GM12878 (cell line): ENCODE results near the gene ALG8. TPM values are rescaled to one million over a fixed set of nuclear protein-coding genes. Genes with fewer than 3 reads are reported as not detected.

ENCODE experiments used
- ATAC-seq: fragments of 200-7000 bp; cut with Tn5 transposase; 3 replicates; pipeline ENCODE4 v1.9.1; 2020; ENCODE audit warnings: mild to moderate bottlenecking, moderate library complexity
- BruUV-seq: library from RNA; stranded (reverse); fragments of 400-500 nt; replicated peaks from 2 replicates; lab custom pipeline; 2021; lab: Mats Ljungman, UMichigan
- CTCF ChIA-PET: fragments of 300-600 bp; sonication (Branson Sonifier 250); formaldehyde crosslinking; extraction: SDS; loops from one replicate; lab custom pipeline; 2021; ENCODE audit warnings: inconsistent platforms; lab: Yijun Ruan, JAX
- POLR2A ChIA-PET: fragments of 350-600 bp; formaldehyde crosslinking; extraction: SDS; loops from one replicate; lab custom pipeline; 2021; ENCODE audit warnings: inconsistent platforms; lab: Charles Lee
- RAD21 ChIA-PET: fragments of 300-600 bp; sonication (Branson Sonifier 250); formaldehyde crosslinking; loops from one replicate; lab custom pipeline; 2023; ENCODE audit warnings: antibody characterized with exemption; ENCODE audit not compliant: unreplicated experiment; lab: Charles Lee
- SMC1A ChIA-PET: fragments of 300-600 bp; sonication (Branson Sonifier 250); formaldehyde crosslinking; loops from one replicate; lab custom pipeline; 2023; ENCODE audit not compliant: unreplicated experiment, uncharacterized antibody; lab: Charles Lee
- DNase-seq: peaks from one replicate; pipeline ENCODE4 v3.0.0-alpha.2; 2011; ENCODE audit warnings: low read depth, low spot score
- FAIRE-seq: peaks from 3 replicates; lab custom pipeline; 2011; peaks lifted over from hg19 to GRCh38; lab: Jason Lieb, UNC
- H2AFZ ChIP-seq: 2 replicates; pipeline ENCODE4 v1.6.0; 2011; ENCODE audit warnings: low read depth, low read length, control low read depth; ENCODE audit not compliant: control insufficient read depth
- H3K27ac ChIP-seq: 2 replicates; pipeline ENCODE4 v1.5.1; 2011; ENCODE audit warnings: control low read depth; ENCODE audit not compliant: control insufficient read depth, insufficient read depth
- H3K27me3 ChIP-seq, 2 experiments: replicated peaks in 1 of 2; 2 replicates each; pipeline versions ENCODE4 v1.6.0 to v1.6.1; 2011; ENCODE audit warnings: low read length in 1 of 2; ENCODE audit not compliant: control insufficient read depth in 2 of 2, insufficient read depth in 2 of 2
- H3K36me3 ChIP-seq, 2 experiments: 2 replicates each; pipeline ENCODE4 v1.5.1; 2011; ENCODE audit warnings: low read length in 1 of 2; ENCODE audit not compliant: control insufficient read depth in 2 of 2, insufficient read depth in 2 of 2
- H3K4me1 ChIP-seq: 2 replicates; pipeline ENCODE4 v1.6.1; 2011; ENCODE audit warnings: mild to moderate bottlenecking, low read length, moderate library complexity, mixed read lengths; ENCODE audit not compliant: control insufficient read depth, insufficient read depth
- H3K4me2 ChIP-seq: 2 replicates; pipeline ENCODE4 v1.6.0; 2011; ENCODE audit warnings: control low read depth; ENCODE audit not compliant: control insufficient read depth, insufficient read depth
- H3K4me3 ChIP-seq: fragments of 200-600 bp; sonication (generic); 2 replicates; pipeline ENCODE4 v1.5.1; 2016
- H3K79me2 ChIP-seq: 2 replicates; pipeline ENCODE4 v1.6.0; 2011; ENCODE audit warnings: low read length; ENCODE audit not compliant: control insufficient read depth, insufficient read depth
- H3K9ac ChIP-seq: 2 replicates; pipeline ENCODE4 v1.8.0; 2011; ENCODE audit warnings: low read length, control low read depth, mixed read lengths; ENCODE audit not compliant: control insufficient read depth, insufficient read depth
- H3K9me3 ChIP-seq: replicated peaks from 3 replicates; pipeline ENCODE4 v1.5.1; 2011; ENCODE audit warnings: mild to moderate bottlenecking, low read length; ENCODE audit not compliant: control insufficient read depth, insufficient read depth
- H4K20me1 ChIP-seq: 2 replicates; pipeline ENCODE4 v1.6.0; 2011; ENCODE audit not compliant: control insufficient read depth, insufficient read depth
- BRCA1 ChIP-seq: IDR thresholded peaks from 2 replicates; pipeline ENCODE4 v1.6.1; 2011; ENCODE audit warnings: low read depth, low read length, improper control_type of control experiment
- CHD1 ChIP-seq: IDR thresholded peaks from 2 replicates; pipeline ENCODE4 v1.6.1; 2012; ENCODE audit warnings: low read depth, low read length, improper control_type of control experiment
- CHD2 ChIP-seq: IDR thresholded peaks from 2 replicates; pipeline ENCODE4 v1.6.1; 2011; ENCODE audit warnings: low read depth, low read length, improper control_type of control experiment, borderline replicate concordance
- EED ChIP-seq: sonication (generic); IDR thresholded peaks from 2 replicates; pipeline ENCODE4 v1.6.1; 2016; ENCODE audit warnings: antibody characterized with exemption, low read depth
- FOXM1 ChIP-seq: IDR thresholded peaks from 2 replicates; pipeline ENCODE4 v1.6.1; 2012; ENCODE audit warnings: low read depth, mild to moderate bottlenecking, inconsistent platforms, low read length, moderate library complexity
- GATAD2B ChIP-seq: fragments of 450-650 bp; conservative IDR thresholded peaks from 2 replicates; pipeline ENCODE4 v1.6.1; 2017; ENCODE audit warnings: low read depth, mild to moderate bottlenecking, moderate library complexity
- HDAC6 ChIP-seq: fragments of 200-600 bp; sonication (generic); IDR thresholded peaks from one replicate; pipeline ENCODE4 v1.8.0; 2017; ENCODE audit warnings: antibody characterized with exemption; ENCODE audit not compliant: unreplicated experiment
- JUND ChIP-seq: IDR thresholded peaks from 2 replicates; pipeline ENCODE4 v1.6.1; 2012; ENCODE audit warnings: low read depth, mild to moderate bottlenecking, low read length, improper control_type of control experiment, moderate library complexity
- KDM1A ChIP-seq: fragments of 200-600 bp; sonication (generic); IDR thresholded peaks from 2 replicates; pipeline ENCODE4 v1.6.1; 2016; ENCODE audit warnings: borderline replicate concordance
- MTA3 ChIP-seq: IDR thresholded peaks from 2 replicates; pipeline ENCODE4 v1.6.1; 2012; ENCODE audit warnings: low read length, inconsistent platforms, borderline replicate concordance
- RUNX3 ChIP-seq: IDR thresholded peaks from 2 replicates; pipeline ENCODE4 v1.6.1; 2012; ENCODE audit warnings: low read length, inconsistent platforms
- STAT3 ChIP-seq: IDR thresholded peaks from 2 replicates; pipeline ENCODE4 v1.6.1; 2011; ENCODE audit warnings: low read depth, low read length, improper control_type of control experiment
- SUPT20H ChIP-seq: IDR thresholded peaks from 2 replicates; pipeline ENCODE4 v1.6.1; 2011; ENCODE audit warnings: low read depth, mild to moderate bottlenecking, low read length, moderate library complexity, borderline replicate concordance; ENCODE audit not compliant: control insufficient read depth
- ZNF207 ChIP-seq: fragments of 450-650 bp; IDR thresholded peaks from 2 replicates; pipeline ENCODE4 v1.6.1; 2014; ENCODE audit warnings: antibody characterized with exemption, mild to moderate bottlenecking, borderline replicate concordance
- WGBS: methylation state at CpG from one replicate; pipeline ENCODE4 v1.1.6; 2016; ENCODE audit warnings: low lambda C conversion rate; ENCODE audit not compliant: insufficient replicate concordance, insufficient coverage; ENCODE audit errors: missing lambda C conversion rate; 5-methylcytosine and 5-hydroxymethylcytosine counted together
- in situ Hi-C: fragments of 300-500 bp; cut with MboI; formaldehyde crosslinking; loops from 9 replicates; pipeline ENCODE4 v1.14.3; 2018; ENCODE audit warnings: mixed read lengths
- intact Hi-C: fragments of 100-400 bp; cut with micrococcal nuclease; formaldehyde crosslinking; loops from one replicate; pipeline ENCODE4 v1.14.2; 2022; ENCODE audit not compliant: unreplicated experiment
- polyA plus RNA-seq, 11 experiments: library from polyadenylated mRNA; depleted of rRNA in 4 of 11; unstranded in 6 of 11; stranded (reverse) in 5 of 11; fragments of >200 nt; fragmentation: Nextera tagmentation in 4 of 11; fragmentation: Illumina TruSeq in 1 of 11; extraction: Ambion mirVana in 4 of 11; extraction: Trizol in 1 of 11; gene quantifications; 1 replicate in 1 of 11; 2 replicates in 10 of 11; pipeline versions ENCODE4 v1.2.1 to v1.2.3, GENCODE V29; 2011 to 2016; ENCODE audit warnings: inconsistent platforms in 2 of 11, missing spikeins in 2 of 11, low read depth in 1 of 11
- total RNA-seq, 4 experiments: library from RNA; depleted of rRNA in 3 of 4; stranded (reverse); fragments of >200 nt in 3 of 4; fragmentation: Illumina TruSeq in 1 of 4; extraction: Trizol in 1 of 4; gene quantifications; 2 replicates each; pipeline versions ENCODE4 v1.2.1 to v1.2.3, GENCODE V29; 2013 to 2021
- TF ChIP-seq, protein P1 (sequence below): fragments of 450-650 bp; IDR thresholded peaks from 2 replicates; pipeline ENCODE4 v1.6.1; 2017; ENCODE audit warnings: antibody characterized with exemption, mild to moderate bottlenecking, moderate library complexity
- TF ChIP-seq, protein P2 (sequence below): IDR thresholded peaks from 2 replicates; pipeline ENCODE4 v1.6.1; 2012; ENCODE audit warnings: low read depth, low read length, improper control_type of control experiment
- TF ChIP-seq, protein P3 (sequence below): IDR thresholded peaks from 2 replicates; pipeline ENCODE4 v1.6.1; 2012; ENCODE audit warnings: mild to moderate bottlenecking, low read depth, low read length

Gene ALG8
- total and polyA plus RNA-seq, 10 of the 15 experiments (the other 5 are each of a cell fraction or from before 2014, with no cell fraction given) = 45.7 to 105 (median 68.4) TPM

DNA sequence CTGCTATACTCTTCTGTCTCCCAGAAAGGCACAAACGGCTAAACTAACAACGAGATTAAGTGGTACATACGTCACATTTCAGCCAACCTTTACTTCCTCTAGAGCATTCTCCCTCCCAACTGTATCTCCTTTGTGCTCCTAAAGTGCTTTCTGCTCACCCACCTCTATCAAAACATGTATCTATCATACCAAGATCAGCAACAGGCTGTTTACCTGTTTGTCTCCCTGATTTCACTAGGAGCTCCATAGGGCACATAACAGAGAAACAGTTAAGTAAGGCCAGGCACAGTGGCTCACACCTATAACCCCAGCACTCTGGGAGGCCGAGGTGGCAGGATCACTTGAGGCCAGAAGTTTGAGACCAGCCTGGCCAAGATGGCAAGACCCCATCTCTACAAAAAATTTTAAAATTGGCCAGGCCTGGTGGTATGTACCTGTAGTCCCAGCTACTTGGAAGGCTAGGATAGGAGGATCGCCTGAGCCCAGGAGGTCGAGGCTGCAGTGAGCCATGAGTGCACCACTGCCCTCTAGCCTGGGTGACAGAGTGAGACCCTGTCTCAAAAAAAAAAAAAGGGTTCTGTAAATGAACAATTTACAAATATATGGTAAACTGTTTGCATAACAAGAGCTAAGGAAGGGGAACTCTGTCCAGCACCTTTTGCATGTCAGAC is 62.6 kb downstream of the ALG8 start:
- no TSS peak for BruUV-seq
- ChIA-PET CTCF (interaction anchor here (1.1 to 1.6 kb wide), 3 partner anchors 28 to 487 kb away, joined by 3 to 6 read pairs (median 3); no protein-coding TSS in a partner anchor), RAD21 (no interaction called here), SMC1A (interaction anchor here (0.6 to 1.2 kb wide), 3 partner anchors 30 to 304 kb away, joined by 3 to 4 read pairs (median 4); no protein-coding TSS in a partner anchor), POLR2A (interaction anchor here (0.5 to 1.0 kb wide), 3 partner anchors 21 to 385 kb away, joined by 3 to 4 read pairs (median 3); no protein-coding TSS in a partner anchor)
- ATAC-seq = no peak
- DNase-seq = no peak
- intact Hi-C loops (loop anchor here (5.0 to 10.0 kb wide), 2 partner anchors 348 to 485 kb away; no protein-coding TSS in a partner anchor), in situ Hi-C loops (no loop called here)
- H3K79me2 ChIP-seq = peaks cover 51% of the 10 kb centered on the region
- no peaks in the 10 kb centered on the region for H3K27me3 ChIP-seq
- FAIRE-seq = no peak
- H2AFZ ChIP-seq = no peak overlapping the region
- no peaks in the 10 kb centered on the region for H3K9me3 ChIP-seq
- H3K4me2 ChIP-seq = peak overlapping the region; percentile 87
- H3K4me3 ChIP-seq = peak overlapping the region; percentile 44; the same call in 1 of the 2 replicates
- peaks cover 4% of the 10 kb centered on the region for H3K4me1 ChIP-seq
- H3K9ac ChIP-seq = no peak overlapping the region
- H3K27ac ChIP-seq = no peak overlapping the region
- H4K20me1 ChIP-seq = peaks cover 7% of the 10 kb centered on the region
- WGBS = 70% methylated on average over 6 of the region's 6 CpGs
- H3K36me3 ChIP-seq = peaks cover 0 to 7% of the 10 kb centered on the region in 2 experiments; a peak in 3 of 4 replicates
- TF ChIP-seq CHD2 = no peak
- TF ChIP-seq GATAD2B = no peak
- no peak for TF ChIP-seq BRCA1
- TF ChIP-seq HDAC6 = no peak
- no peak for TF ChIP-seq RUNX3
- TF ChIP-seq CHD1 = no peak
- TF ChIP-seq MTA3 = no peak
- no peak for TF ChIP-seq JUND
- no peak for TF ChIP-seq KDM1A
- no peak for TF ChIP-seq ZNF207
- no peak for TF ChIP-seq STAT3
- TF ChIP-seq, protein P1, sequence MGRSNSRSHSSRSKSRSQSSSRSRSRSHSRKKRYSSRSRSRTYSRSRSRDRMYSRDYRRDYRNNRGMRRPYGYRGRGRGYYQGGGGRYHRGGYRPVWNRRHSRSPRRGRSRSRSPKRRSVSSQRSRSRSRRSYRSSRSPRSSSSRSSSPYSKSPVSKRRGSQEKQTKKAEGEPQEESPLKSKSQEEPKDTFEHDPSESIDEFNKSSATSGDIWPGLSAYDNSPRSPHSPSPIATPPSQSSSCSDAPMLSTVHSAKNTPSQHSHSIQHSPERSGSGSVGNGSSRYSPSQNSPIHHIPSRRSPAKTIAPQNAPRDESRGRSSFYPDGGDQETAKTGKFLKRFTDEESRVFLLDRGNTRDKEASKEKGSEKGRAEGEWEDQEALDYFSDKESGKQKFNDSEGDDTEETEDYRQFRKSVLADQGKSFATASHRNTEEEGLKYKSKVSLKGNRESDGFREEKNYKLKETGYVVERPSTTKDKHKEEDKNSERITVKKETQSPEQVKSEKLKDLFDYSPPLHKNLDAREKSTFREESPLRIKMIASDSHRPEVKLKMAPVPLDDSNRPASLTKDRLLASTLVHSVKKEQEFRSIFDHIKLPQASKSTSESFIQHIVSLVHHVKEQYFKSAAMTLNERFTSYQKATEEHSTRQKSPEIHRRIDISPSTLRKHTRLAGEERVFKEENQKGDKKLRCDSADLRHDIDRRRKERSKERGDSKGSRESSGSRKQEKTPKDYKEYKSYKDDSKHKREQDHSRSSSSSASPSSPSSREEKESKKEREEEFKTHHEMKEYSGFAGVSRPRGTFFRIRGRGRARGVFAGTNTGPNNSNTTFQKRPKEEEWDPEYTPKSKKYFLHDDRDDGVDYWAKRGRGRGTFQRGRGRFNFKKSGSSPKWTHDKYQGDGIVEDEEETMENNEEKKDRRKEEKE = no peak
- TF ChIP-seq, protein P2, sequence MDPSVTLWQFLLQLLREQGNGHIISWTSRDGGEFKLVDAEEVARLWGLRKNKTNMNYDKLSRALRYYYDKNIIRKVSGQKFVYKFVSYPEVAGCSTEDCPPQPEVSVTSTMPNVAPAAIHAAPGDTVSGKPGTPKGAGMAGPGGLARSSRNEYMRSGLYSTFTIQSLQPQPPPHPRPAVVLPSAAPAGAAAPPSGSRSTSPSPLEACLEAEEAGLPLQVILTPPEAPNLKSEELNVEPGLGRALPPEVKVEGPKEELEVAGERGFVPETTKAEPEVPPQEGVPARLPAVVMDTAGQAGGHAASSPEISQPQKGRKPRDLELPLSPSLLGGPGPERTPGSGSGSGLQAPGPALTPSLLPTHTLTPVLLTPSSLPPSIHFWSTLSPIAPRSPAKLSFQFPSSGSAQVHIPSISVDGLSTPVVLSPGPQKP = no peak
- TF ChIP-seq EED = no peak
- no peak for TF ChIP-seq FOXM1
- TF ChIP-seq, protein P3, sequence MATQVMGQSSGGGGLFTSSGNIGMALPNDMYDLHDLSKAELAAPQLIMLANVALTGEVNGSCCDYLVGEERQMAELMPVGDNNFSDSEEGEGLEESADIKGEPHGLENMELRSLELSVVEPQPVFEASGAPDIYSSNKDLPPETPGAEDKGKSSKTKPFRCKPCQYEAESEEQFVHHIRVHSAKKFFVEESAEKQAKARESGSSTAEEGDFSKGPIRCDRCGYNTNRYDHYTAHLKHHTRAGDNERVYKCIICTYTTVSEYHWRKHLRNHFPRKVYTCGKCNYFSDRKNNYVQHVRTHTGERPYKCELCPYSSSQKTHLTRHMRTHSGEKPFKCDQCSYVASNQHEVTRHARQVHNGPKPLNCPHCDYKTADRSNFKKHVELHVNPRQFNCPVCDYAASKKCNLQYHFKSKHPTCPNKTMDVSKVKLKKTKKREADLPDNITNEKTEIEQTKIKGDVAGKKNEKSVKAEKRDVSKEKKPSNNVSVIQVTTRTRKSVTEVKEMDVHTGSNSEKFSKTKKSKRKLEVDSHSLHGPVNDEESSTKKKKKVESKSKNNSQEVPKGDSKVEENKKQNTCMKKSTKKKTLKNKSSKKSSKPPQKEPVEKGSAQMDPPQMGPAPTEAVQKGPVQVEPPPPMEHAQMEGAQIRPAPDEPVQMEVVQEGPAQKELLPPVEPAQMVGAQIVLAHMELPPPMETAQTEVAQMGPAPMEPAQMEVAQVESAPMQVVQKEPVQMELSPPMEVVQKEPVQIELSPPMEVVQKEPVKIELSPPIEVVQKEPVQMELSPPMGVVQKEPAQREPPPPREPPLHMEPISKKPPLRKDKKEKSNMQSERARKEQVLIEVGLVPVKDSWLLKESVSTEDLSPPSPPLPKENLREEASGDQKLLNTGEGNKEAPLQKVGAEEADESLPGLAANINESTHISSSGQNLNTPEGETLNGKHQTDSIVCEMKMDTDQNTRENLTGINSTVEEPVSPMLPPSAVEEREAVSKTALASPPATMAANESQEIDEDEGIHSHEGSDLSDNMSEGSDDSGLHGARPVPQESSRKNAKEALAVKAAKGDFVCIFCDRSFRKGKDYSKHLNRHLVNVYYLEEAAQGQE = no peak
- no peak for TF ChIP-seq SUPT20H
